K562 (cell line): ENCODE data around the gene NRN1. TPM values are rescaled to one million over a fixed set of nuclear protein-coding genes. Genes with fewer than 3 reads are reported as not detected.

Source experiments
- BRCA1 ChIP-seq, 2 experiments: fragments of 450-650 bp in 1 of 2; sonication (generic) in 1 of 2; formaldehyde crosslinking in 1 of 2; IDR thresholded peaks; 2 replicates each; pipeline versions ENCODE4 v1.5.0 to v1.6.1; 2017 to 2020; ENCODE audit warnings: mild to moderate bottlenecking in 1 of 2, missing genetic modification reagents in 1 of 2
- ESRRA ChIP-seq: fragments of 450-650 bp; IDR thresholded peaks from 2 replicates; pipeline ENCODE4 v1.6.1; 2014; ENCODE audit warnings: low read depth, mild to moderate bottlenecking, moderate library complexity, borderline replicate concordance
- FOXJ2 ChIP-seq: fragments of 200-800 bp; sonication (Bioruptor generic); IDR thresholded peaks from 2 replicates; pipeline ENCODE4 v1.6.1; 2016; ENCODE audit warnings: missing genetic modification characterization, missing compliant biosample characterization
- MGA ChIP-seq: fragments of 450-650 bp; IDR thresholded peaks from 2 replicates; pipeline ENCODE4 v1.6.1; 2016; ENCODE audit warnings: mild to moderate bottlenecking, moderate library complexity
- MYC ChIP-seq, 2 experiments: fragments of 250-450 bp in 1 of 2; sonication (Bioruptor Pico) in 1 of 2; IDR thresholded peaks; 2 replicates each; pipeline versions ENCODE4 v1.5.1 to v1.6.1; 2012 to 2021; ENCODE audit warnings: low read depth in 2 of 2, borderline replicate concordance in 1 of 2, improper control_type of control experiment in 1 of 2, low read length in 1 of 2, mild to moderate bottlenecking in 1 of 2, moderate library complexity in 1 of 2
- POLR3G ChIP-seq: IDR thresholded peaks from 2 replicates; pipeline ENCODE4 v1.6.1; 2011; ENCODE audit not compliant: insufficient read length, insufficient replicate concordance; ENCODE audit errors: extremely low read depth
- ZZZ3 ChIP-seq: fragments of 450-650 bp; IDR thresholded peaks from 2 replicates; pipeline ENCODE4 v1.6.1; 2016; ENCODE audit warnings: antibody characterized with exemption, mild to moderate bottlenecking, moderate library complexity
- polyA plus RNA-seq, 8 experiments: library from polyadenylated mRNA; depleted of rRNA in 4 of 8; stranded (reverse) in 5 of 8; unstranded in 3 of 8; fragments of >200 nt; fragmentation: Nextera tagmentation in 2 of 8; fragmentation: Illumina TruSeq in 1 of 8; extraction: Ambion mirVana in 2 of 8; extraction: Trizol in 1 of 8; gene quantifications; 2 replicates each; pipeline versions ENCODE4 v1.2.1 to v1.2.3, GENCODE V29; 2011 to 2014; ENCODE audit warnings: inconsistent platforms in 1 of 8, missing spikeins in 1 of 8
- total RNA-seq, 7 experiments: library from RNA; depleted of rRNA in 6 of 7; stranded (reverse); fragments of >200 nt in 6 of 7; fragmentation: Illumina TruSeq in 2 of 7; extraction: Trizol in 2 of 7; gene quantifications; 2 replicates each; pipeline versions ENCODE4 v1.2.1 to v1.2.3, GENCODE V29; 2011 to 2021; ENCODE audit warnings: low replicate concordance in 1 of 7
- TF ChIP-seq, protein P1 (sequence below): IDR thresholded peaks from 3 replicates; pipeline ENCODE4 v1.6.1; 2011; ENCODE audit warnings: borderline replicate concordance, mild to moderate bottlenecking; ENCODE audit not compliant: insufficient read length, insufficient read depth
- TF ChIP-seq, protein P2 (sequence below): sonication (generic); formaldehyde crosslinking; IDR thresholded peaks from 2 replicates; pipeline ENCODE4 v1.8.0; 2023; ENCODE audit warnings: mild to moderate bottlenecking, missing genetic modification reagents
- TF ChIP-seq, protein P3 (sequence below): fragments of 250-450 bp; sonication (Bioruptor Pico); IDR thresholded peaks from 2 replicates; pipeline ENCODE4 v1.8.0; 2022; ENCODE audit warnings: inconsistent platforms, mild to moderate bottlenecking, moderate library complexity, borderline replicate concordance

NRN1 gene
- total and polyA plus RNA-seq, 9 of the 15 experiments (the other 6 are each of a cell fraction or from before 2014, with no cell fraction given): not detected

- TF ChIP-seq FOXJ2 (tag) (no peak), ZZZ3 (no peak), MGA (no peak; the same call in 1 of the 2 replicates), POLR3G (no peak), BRCA1 (IDR thresholded peaks at IDR 0.05) (no peak), BRCA1 (CRISPR knock-in tag; IDR thresholded peaks at IDR 0.05) (no peak), MYC (IDR thresholded peaks at IDR 0.05; ENCODE audit: low read depth, low read length) (peak; percentile 72), MYC (CRISPR knock-in tag; IDR thresholded peaks at IDR 0.05; ENCODE audit: borderline replicate concordance, low read depth) (no peak), ESRRA (no peak; the same call in 1 of the 2 replicates)
- TF ChIP-seq, protein P1, sequence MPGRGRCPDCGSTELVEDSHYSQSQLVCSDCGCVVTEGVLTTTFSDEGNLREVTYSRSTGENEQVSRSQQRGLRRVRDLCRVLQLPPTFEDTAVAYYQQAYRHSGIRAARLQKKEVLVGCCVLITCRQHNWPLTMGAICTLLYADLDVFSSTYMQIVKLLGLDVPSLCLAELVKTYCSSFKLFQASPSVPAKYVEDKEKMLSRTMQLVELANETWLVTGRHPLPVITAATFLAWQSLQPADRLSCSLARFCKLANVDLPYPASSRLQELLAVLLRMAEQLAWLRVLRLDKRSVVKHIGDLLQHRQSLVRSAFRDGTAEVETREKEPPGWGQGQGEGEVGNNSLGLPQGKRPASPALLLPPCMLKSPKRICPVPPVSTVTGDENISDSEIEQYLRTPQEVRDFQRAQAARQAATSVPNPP: no peak
- TF ChIP-seq, protein P2, sequence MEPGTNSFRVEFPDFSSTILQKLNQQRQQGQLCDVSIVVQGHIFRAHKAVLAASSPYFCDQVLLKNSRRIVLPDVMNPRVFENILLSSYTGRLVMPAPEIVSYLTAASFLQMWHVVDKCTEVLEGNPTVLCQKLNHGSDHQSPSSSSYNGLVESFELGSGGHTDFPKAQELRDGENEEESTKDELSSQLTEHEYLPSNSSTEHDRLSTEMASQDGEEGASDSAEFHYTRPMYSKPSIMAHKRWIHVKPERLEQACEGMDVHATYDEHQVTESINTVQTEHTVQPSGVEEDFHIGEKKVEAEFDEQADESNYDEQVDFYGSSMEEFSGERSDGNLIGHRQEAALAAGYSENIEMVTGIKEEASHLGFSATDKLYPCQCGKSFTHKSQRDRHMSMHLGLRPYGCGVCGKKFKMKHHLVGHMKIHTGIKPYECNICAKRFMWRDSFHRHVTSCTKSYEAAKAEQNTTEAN (CRISPR knock-in tag): no peak
- TF ChIP-seq, protein P3, sequence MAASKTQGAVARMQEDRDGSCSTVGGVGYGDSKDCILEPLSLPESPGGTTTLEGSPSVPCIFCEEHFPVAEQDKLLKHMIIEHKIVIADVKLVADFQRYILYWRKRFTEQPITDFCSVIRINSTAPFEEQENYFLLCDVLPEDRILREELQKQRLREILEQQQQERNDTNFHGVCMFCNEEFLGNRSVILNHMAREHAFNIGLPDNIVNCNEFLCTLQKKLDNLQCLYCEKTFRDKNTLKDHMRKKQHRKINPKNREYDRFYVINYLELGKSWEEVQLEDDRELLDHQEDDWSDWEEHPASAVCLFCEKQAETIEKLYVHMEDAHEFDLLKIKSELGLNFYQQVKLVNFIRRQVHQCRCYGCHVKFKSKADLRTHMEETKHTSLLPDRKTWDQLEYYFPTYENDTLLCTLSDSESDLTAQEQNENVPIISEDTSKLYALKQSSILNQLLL (CRISPR knock-in tag): no peak
These were observed 2.1 kb upstream of the NRN1 start (continued) for GRCh38 chr6:6008648-6009421.
